HG03108 (cell line): Measurements from ENCODE around the gene CDH4.
"Not testable (repeated sequence)": the region's sequence is repeated elsewhere in the genome, so short reads cannot be mapped to it uniquely, and the experiment has no call there.

ENCODE experiments used
- ATAC-seq: cut with Tn5 transposase; IDR thresholded peaks from one replicate; pipeline ENCODE4 v1.9.1; 2021; ENCODE audit warnings: moderate library complexity; ENCODE audit not compliant: unreplicated experiment

Gene CDH4

GRCh38 chr20:61411743-61412142, 159.7 kb downstream of the CDH4 start:
- no peak for ATAC-seq

- no peak for ATAC-seq
Observed at GRCh38 chr20:61413752-61414151, 161.7 kb downstream of the CDH4 start.

GRCh38 chr20:61414455-61414991, 162.5 kb downstream of the CDH4 start:
- no peak for ATAC-seq

DNA sequence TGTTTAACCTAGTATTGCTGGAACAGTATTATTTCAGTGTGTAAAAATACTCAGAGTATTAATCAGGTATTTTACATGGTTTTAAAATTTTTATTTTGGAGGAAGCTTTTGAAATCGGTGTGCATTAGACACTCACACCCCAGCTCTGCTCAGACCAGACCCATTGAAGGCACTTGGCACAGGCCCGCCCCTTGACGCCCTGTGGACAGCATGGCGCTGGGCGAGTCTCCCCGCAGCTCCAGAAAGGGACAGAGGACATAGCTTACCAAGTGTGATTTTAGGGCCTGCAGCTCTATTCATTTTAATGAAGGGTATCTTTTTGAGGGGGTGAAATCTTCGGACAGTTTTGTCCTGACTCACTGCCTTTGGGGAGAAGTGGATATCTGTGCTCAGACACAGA, 164.5 kb downstream of the CDH4 start:
- ATAC-seq, result no peak

DNA sequence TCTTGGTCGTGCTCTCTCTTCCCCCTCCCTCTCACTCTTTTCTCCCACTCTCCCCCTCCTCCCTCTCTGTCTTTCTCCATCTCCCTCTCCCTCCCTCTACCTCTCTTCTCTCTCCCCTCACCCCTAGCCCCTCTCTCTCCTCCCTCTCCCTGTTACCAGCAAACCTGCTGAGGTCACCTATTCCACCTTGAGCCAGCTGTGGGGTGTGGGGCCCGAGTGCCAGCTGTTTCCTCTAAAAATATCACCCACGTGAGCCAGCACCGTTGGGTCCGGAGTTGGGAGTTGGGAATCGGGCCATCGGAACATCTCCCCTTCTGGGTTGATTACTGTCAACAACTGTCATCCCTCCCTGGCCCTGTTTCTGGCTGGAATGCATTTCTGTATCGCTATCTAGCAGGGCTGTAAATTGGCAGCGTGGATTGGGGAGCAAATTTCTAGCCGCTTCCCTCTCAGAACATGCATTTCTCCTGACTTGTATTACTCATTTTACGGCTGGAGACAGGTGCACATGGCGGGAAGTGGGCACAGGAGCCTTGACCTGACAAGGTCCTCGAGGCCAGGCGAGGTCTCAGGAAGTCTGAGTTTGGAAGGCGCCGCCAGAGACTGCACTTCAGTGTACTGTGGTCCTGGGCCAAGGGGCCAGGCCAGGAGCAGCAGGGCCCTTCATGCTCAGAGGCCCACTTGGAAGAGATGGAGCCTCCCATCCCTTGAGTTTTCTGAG, 165.3 kb downstream of the CDH4 start:
- no peak for ATAC-seq

- ATAC-seq, result no peak
Observed at GRCh38 chr20:61419010-61419409, 166.9 kb downstream of the CDH4 start.

- ATAC-seq, result no peak
Observed at GRCh38 chr20:61419501-61419900, 167.4 kb downstream of the CDH4 start.

DNA sequence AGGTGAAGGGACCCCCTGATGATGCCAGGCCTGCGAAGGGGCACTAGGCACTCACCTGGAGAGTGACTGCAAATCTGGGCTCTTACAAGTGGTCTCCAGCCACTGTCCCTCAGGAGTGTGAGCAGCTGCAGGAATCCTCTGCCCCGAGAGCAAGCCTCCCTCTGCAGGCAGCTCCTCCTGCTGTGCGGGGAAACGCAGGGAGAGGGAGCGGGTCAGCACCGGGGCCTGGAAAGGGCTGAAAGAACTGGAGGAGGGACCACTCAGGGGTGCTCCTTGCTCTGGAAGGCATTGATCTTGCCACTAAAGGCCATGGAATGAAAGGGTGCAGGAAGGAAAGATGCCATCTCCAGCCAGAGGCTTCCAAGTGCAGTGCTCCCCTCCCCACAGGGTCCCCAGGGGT, 168.0 kb downstream of the CDH4 start:
- ATAC-seq, result no peak

DNA sequence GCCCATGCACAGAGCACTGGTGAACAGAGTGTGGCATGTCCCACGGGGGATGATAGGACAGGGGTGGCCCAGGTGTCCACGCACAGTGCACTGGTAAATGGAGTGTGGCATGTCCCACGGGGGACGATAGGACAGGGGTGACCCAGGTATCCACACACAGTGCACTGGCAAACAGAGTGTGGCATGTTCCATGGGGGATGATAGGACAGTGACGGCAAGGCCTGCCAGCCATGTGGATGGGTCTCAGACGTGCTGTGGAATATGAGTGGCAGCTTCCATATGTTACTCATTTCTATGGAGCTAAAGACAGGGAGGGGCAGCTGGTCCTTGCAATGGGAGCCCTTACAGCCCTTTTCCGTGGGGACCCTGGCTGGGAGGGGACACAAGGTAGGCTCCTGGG, 168.7 kb downstream of the CDH4 start:
- ATAC-seq, result no peak

GRCh38 chr20:61422636-61423425, 170.8 kb downstream of the CDH4 start:
- no peak for ATAC-seq

DNA sequence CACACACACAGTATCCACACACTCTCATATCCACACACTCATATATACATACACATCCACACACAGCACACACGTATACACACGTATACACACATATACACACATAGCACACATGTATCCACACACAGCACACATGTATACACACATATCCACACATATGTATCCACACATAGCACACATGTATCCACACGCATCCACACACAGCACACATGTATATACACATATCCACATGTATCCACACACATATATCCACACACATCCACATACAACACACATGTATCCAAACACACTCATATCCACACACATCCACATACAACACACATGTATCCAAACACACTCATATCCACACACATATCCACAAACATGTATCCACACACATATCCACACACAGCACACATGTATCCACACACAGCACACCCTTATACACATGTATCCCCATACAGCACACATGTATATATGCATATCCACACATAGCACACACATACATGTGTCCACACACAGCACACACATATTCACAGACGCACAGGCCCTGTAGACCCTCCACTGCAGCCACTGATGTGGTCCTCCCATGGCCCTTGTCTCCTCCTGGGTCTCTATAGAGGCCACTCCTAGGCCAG, 172.1 kb downstream of the CDH4 start:
- no peak for ATAC-seq

DNA sequence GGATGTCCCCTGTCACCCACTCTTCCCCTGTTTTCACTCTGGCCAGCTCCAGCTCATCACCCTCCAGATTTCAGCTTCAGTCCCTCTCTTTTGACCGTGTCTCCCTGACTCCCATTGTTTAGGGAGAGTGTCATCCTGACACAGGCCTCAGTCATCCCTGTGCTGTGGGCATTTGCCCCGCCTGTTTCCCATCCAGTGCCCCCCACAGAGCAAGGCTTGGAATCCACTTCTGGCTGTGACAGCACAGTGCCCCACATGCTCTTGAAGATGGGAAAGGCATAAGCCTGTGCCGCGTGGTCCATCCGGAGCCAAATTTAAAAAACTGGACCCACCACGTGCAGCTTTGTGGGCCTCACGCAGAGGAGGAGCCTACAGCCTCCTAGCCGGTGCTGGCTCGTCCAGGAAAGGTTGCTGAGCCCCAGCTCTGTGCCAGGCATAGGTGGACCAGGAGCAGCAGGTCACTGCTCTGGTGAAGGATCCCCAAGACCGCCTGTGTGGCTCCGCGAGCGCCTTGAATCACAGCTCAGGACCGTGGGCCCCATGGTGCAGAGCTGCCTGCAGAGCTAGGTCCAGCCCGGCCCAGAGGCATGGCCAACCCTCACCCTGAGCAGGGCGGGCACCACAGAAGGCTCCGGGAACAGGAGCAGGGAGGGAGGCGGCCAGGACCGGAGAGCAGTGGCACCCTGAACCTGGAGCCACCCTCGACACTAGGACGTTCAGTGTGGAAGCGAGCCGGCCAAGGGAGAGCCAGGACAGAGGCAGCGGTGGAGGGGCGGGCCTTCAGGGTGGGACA, 172.8 kb downstream of the CDH4 start:
- ATAC-seq, result no peak

DNA sequence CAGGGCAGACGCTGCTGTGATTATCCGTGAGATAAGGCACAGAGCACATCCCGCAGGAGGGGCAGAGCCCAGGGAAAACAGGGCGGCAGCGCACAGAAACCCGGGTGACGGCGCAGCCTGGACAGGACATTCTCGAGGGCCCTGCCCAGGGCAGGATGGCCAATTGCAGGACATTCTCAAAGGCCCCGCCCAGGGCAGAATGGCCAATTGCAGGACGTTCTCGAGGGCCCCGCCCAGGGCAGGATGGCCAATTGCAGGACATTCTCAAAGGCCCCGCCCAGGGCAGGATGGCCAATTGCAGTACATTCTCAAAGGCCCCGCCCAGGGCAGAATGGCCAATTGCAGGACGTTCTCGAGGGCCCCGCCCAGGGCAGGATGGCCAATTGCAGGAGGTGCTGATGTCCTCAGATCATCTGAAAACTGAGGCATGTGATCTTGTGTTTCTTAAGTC, 173.5 kb downstream of the CDH4 start:
- ATAC-seq, result not testable (repeated sequence)

DNA sequence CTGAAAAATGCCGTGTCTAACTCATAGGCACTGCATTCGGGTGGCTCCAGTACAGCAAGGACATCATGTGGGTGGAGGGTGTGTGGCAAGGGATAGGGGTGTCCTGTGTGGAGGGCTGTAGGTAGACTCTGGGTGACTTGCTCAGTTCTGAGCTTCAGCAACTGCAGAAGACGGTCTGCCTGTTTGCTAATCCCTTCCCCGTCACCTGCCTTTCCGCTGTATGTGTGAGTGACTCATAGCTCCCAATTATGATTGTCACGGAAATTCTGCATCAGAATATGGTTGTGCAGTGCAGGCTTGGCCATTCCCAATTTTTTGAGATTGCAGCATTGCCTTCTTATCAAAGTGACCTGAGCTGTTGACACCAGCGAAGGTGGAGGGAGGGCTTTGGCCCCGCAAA, 174.3 kb downstream of the CDH4 start:
- ATAC-seq, result no peak

GRCh38 chr20:61429458-61430227, 177.6 kb downstream of the CDH4 start:
- ATAC-seq, result no peak

GRCh38 chr20:61430228-61430624, 178.2 kb downstream of the CDH4 start:
- ATAC-seq, result no peak

GRCh38 chr20:61433176-61433575, 181.1 kb downstream of the CDH4 start:
- no peak for ATAC-seq

DNA sequence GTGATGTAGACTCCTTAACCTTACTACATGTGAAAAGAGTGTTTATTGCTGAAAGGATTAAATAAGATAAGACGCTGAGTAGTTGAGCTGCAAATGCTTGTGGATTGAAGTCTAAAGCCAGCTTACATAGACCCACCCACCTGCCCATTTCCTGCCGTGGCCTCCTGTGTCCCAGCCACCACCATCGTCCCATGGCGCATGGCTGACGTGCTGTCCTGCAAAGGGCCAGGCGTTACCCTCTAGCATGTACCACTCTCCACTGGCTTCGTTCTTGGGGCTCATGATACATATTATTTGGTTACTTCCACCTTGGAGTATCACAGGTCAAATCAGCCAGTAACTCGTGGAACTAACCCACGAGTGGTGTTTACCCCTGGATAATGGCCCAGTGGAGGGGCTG, 181.8 kb downstream of the CDH4 start:
- no peak for ATAC-seq

DNA sequence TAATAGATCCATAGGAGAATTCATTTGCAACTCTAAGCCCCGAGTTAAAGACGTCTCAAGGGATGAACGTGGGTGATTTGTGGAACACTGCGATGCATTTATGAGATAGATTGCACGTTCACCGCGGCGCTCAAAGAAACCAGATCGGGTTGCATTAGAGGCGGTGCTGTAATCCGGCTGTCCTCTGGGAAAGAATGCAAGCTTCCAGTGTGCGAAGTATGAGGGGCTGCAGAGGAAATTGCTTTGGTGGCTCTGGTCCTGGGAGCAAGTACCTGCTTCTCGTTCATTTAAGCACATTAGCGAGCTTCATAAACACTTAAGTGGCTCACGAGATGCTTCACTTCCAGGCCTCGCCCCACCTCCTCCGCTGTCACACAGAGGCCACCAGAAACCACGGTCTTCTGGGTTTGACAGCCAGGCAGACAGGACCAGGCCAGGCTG, 182.3 kb downstream of the CDH4 start:
- no peak for ATAC-seq

- ATAC-seq, result no peak
Observed at GRCh38 chr20:61435184-61435822, 183.2 kb downstream of the CDH4 start.
